Endothelial cell (in vitro differentiated cells): ENCODE measurements around the gene DPH3. TPM values are rescaled to one million over a fixed set of nuclear protein-coding genes. Genes with fewer than 3 reads are reported as not detected.

Source experiments
- DNase-seq: peaks from one replicate; pipeline ENCODE4 v3.0.0; 2021; ENCODE audit warnings: low spot score
- H3K27ac Mint-ChIP-seq: one replicate; pipeline ENCODE4 v1.8.0; 2021; ENCODE audit warnings: mixed read lengths, inconsistent platforms; ENCODE audit not compliant: unreplicated experiment
- H3K27me3 Mint-ChIP-seq: one replicate; pipeline ENCODE4 v1.8.0; 2021; ENCODE audit warnings: mild to moderate bottlenecking, moderate library complexity, mixed read lengths, inconsistent platforms; ENCODE audit not compliant: unreplicated experiment
- H3K36me3 Mint-ChIP-seq: one replicate; pipeline ENCODE4 v1.8.0; 2021; ENCODE audit warnings: mild to moderate bottlenecking, low read depth, mixed read lengths, inconsistent platforms; ENCODE audit not compliant: unreplicated experiment
- H3K4me1 Mint-ChIP-seq: one replicate; pipeline ENCODE4 v1.8.0; 2021; ENCODE audit warnings: mild to moderate bottlenecking, mixed read lengths, inconsistent platforms; ENCODE audit not compliant: unreplicated experiment
- H3K4me3 Mint-ChIP-seq: one replicate; pipeline ENCODE4 v1.8.0; 2021; ENCODE audit warnings: mild to moderate bottlenecking, mixed read lengths, inconsistent platforms; ENCODE audit not compliant: unreplicated experiment
- H3K9me3 Mint-ChIP-seq: one replicate; pipeline ENCODE4 v1.8.0; 2021; ENCODE audit warnings: mixed read lengths, inconsistent platforms; ENCODE audit not compliant: unreplicated experiment
- CTCF ChIP-seq: fragments of 200-600 bp; sonication (generic); IDR thresholded peaks from one replicate; pipeline ENCODE4 v1.5.0; 2021; ENCODE audit warnings: antibody characterized with exemption; ENCODE audit not compliant: unreplicated experiment
- total RNA-seq: library from RNA; stranded (reverse); fragmentation: NEBNext Ultra II Directional; extraction: Animal tissue kit (Norgen Biotek cat#: 25700); gene quantifications from one replicate; pipeline ENCODE4 v1.2.1, GENCODE V29; 2021; ENCODE audit not compliant: unreplicated experiment

The DPH3 gene
- total RNA-seq, 1 donor from 2014 or later: 33.3 TPM

GRCh38 chr3:16221990-16222389 is 42.8 kb downstream of the DPH3 start:
- Mint-ChIP-seq H3K4me3 (no peak overlapping the region), H3K27ac (no peak overlapping the region), H3K27me3 (no peaks in the 10 kb centered on the region), H3K36me3 (no peaks in the 10 kb centered on the region), H3K4me1 (no peaks in the 10 kb centered on the region), H3K9me3 (no peaks in the 10 kb centered on the region)
- no peak for DNase-seq
- TF ChIP-seq CTCF: no peak

- no peak for TF ChIP-seq CTCF
- no peak for DNase-seq
- Mint-ChIP-seq H3K27me3 (no peaks in the 10 kb centered on the region), H3K4me1 (no peaks in the 10 kb centered on the region), H3K27ac (no peak overlapping the region), H3K9me3 (no peaks in the 10 kb centered on the region), H3K4me3 (no peak overlapping the region), H3K36me3 (no peaks in the 10 kb centered on the region)
Measured at GRCh38 chr3:16219777-16220176, 45.0 kb downstream of the DPH3 start.

- no peak for DNase-seq
- H3K4me3 Mint-ChIP-seq: no peak overlapping the region
- H3K27me3 Mint-ChIP-seq: no peaks in the 10 kb centered on the region
- no peak overlapping the region for H3K27ac Mint-ChIP-seq
- no peaks in the 10 kb centered on the region for H3K9me3 Mint-ChIP-seq
- TF ChIP-seq CTCF: no peak
- no peaks in the 10 kb centered on the region for H3K4me1 Mint-ChIP-seq
- H3K36me3 Mint-ChIP-seq: no peaks in the 10 kb centered on the region
Measured at GRCh38 chr3:16216373-16216935, 48.3 kb downstream of the DPH3 start.

GRCh38 chr3:16214366-16214765 is 50.4 kb downstream of the DPH3 start:
- Mint-ChIP-seq H3K4me1 (no peaks in the 10 kb centered on the region), H3K27me3 (no peaks in the 10 kb centered on the region), H3K27ac (no peak overlapping the region), H3K36me3 (no peaks in the 10 kb centered on the region), H3K9me3 (no peaks in the 10 kb centered on the region), H3K4me3 (no peak overlapping the region)
- no peak for DNase-seq
- TF ChIP-seq CTCF: no peak

GRCh38 chr3:16211176-16211904 is 53.4 kb downstream of the DPH3 start:
- Mint-ChIP-seq H3K9me3 (no peaks in the 10 kb centered on the region), H3K27ac (no peak overlapping the region), H3K36me3 (no peaks in the 10 kb centered on the region), H3K4me3 (no peak overlapping the region), H3K4me1 (no peaks in the 10 kb centered on the region), H3K27me3 (no peaks in the 10 kb centered on the region)
- no peak for TF ChIP-seq CTCF
- DNase-seq: no peak

Other genes with a start within 250 kb of the DPH3 start
- 0.08 TPM for gene GALNT15, start 90.3 kb downstream of the DPH3 start, total RNA-seq
- 10.9 TPM for gene OXNAD1, start 269 bp upstream of the DPH3 start, total RNA-seq
- gene RFTN1, start 248.8 kb upstream of the DPH3 start, total RNA-seq: 41.8 TPM